ENCODE data around the gene PPP1R1A. TPM values are rescaled to one million over a fixed set of nuclear protein-coding genes. Genes with fewer than 3 reads are reported as not detected.
A peak's percentile ranks its signal among the peaks of the same experiment; 100 is the strongest.

PPP1R1A gene
- total RNA-seq, 1 experiment from 2014 or later = 0.43 TPM

DNA sequence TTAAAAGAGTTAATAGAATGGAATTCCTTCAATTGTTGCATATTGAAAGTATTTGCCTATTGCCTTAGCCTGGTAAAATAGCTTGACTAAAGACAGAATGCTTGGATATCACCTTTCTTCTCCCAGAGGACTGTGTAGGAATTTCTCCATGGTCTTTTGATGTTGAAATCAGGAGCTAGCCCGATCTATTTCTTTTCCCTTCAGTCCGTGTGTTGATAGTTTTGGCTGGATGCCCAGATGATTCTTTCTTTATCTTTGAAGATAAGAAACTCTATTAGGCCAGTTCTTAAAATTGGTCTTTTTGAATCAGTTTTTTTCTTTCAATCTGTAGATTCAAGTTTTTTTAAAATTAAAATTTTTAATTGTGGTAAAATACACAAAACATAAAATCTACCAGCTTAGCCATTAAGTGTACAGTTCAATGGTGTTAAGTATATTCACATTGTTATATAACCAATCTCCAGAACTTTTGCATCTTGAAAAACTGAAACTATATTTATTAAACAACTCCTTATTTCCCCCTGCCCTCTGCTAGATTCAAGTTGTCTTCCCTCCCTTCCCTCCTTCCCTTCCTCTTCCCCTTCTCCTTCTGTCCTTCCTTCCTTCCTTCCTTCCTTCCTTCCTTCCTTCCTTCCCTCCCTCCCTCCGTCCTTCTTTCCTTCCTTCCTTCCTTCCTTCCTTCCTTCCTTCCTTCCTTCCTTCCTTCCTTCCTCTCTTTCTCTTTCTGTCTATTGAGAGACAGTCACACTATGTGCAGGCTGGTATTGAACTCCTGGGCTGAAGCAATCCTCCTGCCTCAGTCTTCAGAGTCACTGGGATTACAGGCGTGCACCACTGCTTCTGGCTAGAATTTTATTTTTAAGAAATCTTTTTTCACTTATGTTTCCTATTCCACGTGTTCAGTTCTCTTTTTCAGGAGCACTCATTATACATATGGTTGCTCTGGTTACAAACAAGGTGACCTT is 36.1 kb upstream of the PPP1R1A start:
- Histone ChIP-seq H3K4me1 (no peaks in the 10 kb centered on the region), H3K4me3 (ENCODE audit: low read depth, low read length) (no peak overlapping the region), H3K27me3 (replicated peaks; ENCODE audit: control insufficient read depth, insufficient read depth, low read length) (no peaks in the 10 kb centered on the region), H3K9me3 (peaks cover 6% of the 10 kb centered on the region; the same call in 1 of the 2 replicates), H3K36me3 (ENCODE audit: control insufficient read depth, insufficient read depth, low read length) (no peaks in the 10 kb centered on the region)
- TF ChIP-seq CTCF (IDR thresholded peaks at IDR 0.05; ENCODE audit: insufficient read depth in 1 of 2, low read depth in 1 of 2, low read length in 1 of 2, severe bottlenecking in 1 of 2, unreplicated experiment in 1 of 2) = no peak
- BruUV-seq (replicated peaks) = no TSS peak
- ChIA-PET POLR2A (no interaction called here), CTCF (no interaction called here)
- Mint-ChIP-seq H3K36me3 (ENCODE audit: insufficient read depth, unreplicated experiment) (no peaks in the 10 kb centered on the region), H3K4me1 (ENCODE audit: low read depth, unreplicated experiment) (no peaks in the 10 kb centered on the region), H3K9me3 (ENCODE audit: unreplicated experiment) (peaks cover 18% of the 10 kb centered on the region), H3K4me3 (ENCODE audit: unreplicated experiment) (no peak overlapping the region), H3K27me3 (ENCODE audit: insufficient read depth, unreplicated experiment) (peaks cover 24% of the 10 kb centered on the region), H3K27ac (ENCODE audit: unreplicated experiment) (no peak overlapping the region)
- intact Hi-C loops (cut with micrococcal nuclease; ENCODE audit: unreplicated experiment) = no loop called here
- no peak for DNase-seq

- no TSS peak for BruUV-seq (replicated peaks)
- Histone ChIP-seq H3K9me3 (peaks cover 3% of the 10 kb centered on the region; the same call in 1 of the 2 replicates), H3K36me3 (ENCODE audit: control insufficient read depth, insufficient read depth, low read length) (no peaks in the 10 kb centered on the region), H3K27me3 (replicated peaks; ENCODE audit: control insufficient read depth, insufficient read depth, low read length) (no peaks in the 10 kb centered on the region), H3K4me1 (no peaks in the 10 kb centered on the region), H3K4me3 (ENCODE audit: low read depth, low read length) (no peak overlapping the region)
- no peak overlapping the region for H3K4me3 Mint-ChIP-seq (ENCODE audit: unreplicated experiment)
- no peak overlapping the region for H3K27ac Mint-ChIP-seq (ENCODE audit: unreplicated experiment)
- H3K36me3 Mint-ChIP-seq (ENCODE audit: insufficient read depth, unreplicated experiment) = no peaks in the 10 kb centered on the region
- intact Hi-C loops (cut with micrococcal nuclease; ENCODE audit: unreplicated experiment) = no loop called here
- peaks cover 24% of the 10 kb centered on the region for H3K27me3 Mint-ChIP-seq (ENCODE audit: insufficient read depth, unreplicated experiment)
- H3K4me1 Mint-ChIP-seq (ENCODE audit: low read depth, unreplicated experiment) = no peaks in the 10 kb centered on the region
- POLR2A ChIA-PET = no interaction called here
- DNase-seq = no peak
- H3K9me3 Mint-ChIP-seq (ENCODE audit: unreplicated experiment) = peaks cover 11% of the 10 kb centered on the region
- CTCF ChIA-PET = interaction anchor here (0.8 to 1.0 kb wide), 2 partner anchors 19 to 43 kb away, joined by 4 to 5 read pairs; no protein-coding TSS in a partner anchor
- TF ChIP-seq CTCF (IDR thresholded peaks at IDR 0.05; ENCODE audit: insufficient read depth in 1 of 2, low read depth in 1 of 2, low read length in 1 of 2, severe bottlenecking in 1 of 2, unreplicated experiment in 1 of 2) = peak; percentile 11 to 16
Measured at GRCh38 chr12:54622463-54623183, 34.2 kb upstream of the PPP1R1A start.

DNA sequence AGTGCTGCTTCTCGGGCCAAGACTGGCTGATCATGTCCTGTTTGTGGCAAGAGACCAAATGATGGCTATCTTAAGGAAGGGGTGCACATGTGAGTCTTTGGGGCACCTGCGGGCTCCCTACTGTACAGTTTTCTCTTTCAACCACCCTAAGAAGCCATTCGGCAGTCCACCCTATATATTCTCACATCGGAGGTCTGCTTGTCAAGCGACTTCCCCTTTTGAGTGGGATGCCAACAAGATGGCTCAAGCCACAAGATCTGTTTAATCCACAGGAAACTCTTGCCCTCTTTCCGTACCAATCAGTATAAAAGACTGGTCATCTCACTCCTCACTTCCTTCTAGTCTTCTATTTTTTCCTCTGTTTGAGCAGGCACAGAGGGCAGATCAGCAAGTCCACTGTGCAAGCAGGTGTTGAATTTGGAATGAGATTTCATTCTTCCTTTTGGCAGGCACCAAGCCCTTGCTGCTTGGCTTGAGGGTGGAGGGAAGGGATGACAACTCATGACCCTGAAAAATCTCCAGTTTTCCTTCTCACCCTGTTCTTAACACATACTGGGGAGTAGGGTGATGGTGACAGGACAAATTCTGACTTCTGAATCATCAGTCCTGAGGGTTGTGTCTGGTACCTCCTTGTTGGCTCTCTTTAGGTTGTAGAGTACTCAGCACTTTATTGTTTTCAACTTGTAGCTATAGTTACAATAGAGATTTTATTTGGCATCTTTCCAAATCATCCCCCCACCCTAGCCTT is 28.6 kb upstream of the PPP1R1A start:
- Mint-ChIP-seq H3K36me3 (ENCODE audit: insufficient read depth, unreplicated experiment) (no peaks in the 10 kb centered on the region), H3K4me3 (ENCODE audit: unreplicated experiment) (no peak overlapping the region), H3K9me3 (ENCODE audit: unreplicated experiment) (no peaks in the 10 kb centered on the region), H3K27ac (ENCODE audit: unreplicated experiment) (no peak overlapping the region), H3K4me1 (ENCODE audit: low read depth, unreplicated experiment) (no peaks in the 10 kb centered on the region), H3K27me3 (ENCODE audit: insufficient read depth, unreplicated experiment) (peaks cover 30% of the 10 kb centered on the region)
- no peak for TF ChIP-seq CTCF (IDR thresholded peaks at IDR 0.05; ENCODE audit: insufficient read depth in 1 of 2, low read depth in 1 of 2, low read length in 1 of 2, severe bottlenecking in 1 of 2, unreplicated experiment in 1 of 2)
- H3K36me3 ChIP-seq (ENCODE audit: control insufficient read depth, insufficient read depth, low read length) = no peaks in the 10 kb centered on the region
- no TSS peak for BruUV-seq (replicated peaks)
- no peaks in the 10 kb centered on the region for H3K9me3 ChIP-seq
- POLR2A ChIA-PET = no interaction called here
- intact Hi-C loops (cut with micrococcal nuclease; ENCODE audit: unreplicated experiment) = no loop called here
- H3K27me3 ChIP-seq (replicated peaks; ENCODE audit: control insufficient read depth, insufficient read depth, low read length) = peaks cover 2% of the 10 kb centered on the region; the same call in 1 of the 2 replicates
- CTCF ChIA-PET = no interaction called here
- no peaks in the 10 kb centered on the region for H3K4me1 ChIP-seq
- no peak for DNase-seq
- H3K4me3 ChIP-seq (ENCODE audit: low read depth, low read length) = no peak overlapping the region
